HEK293 (cell line): ENCODE measurements around the gene CIROP.

Source experiments
- CTCF ChIP-seq: fragments of 450-650 bp; formaldehyde crosslinking; IDR thresholded peaks from 2 replicates; pipeline ENCODE4 v1.5.1; 2016; ENCODE audit warnings: missing biosample characterization, missing genetic modification characterization
- MEIS1 ChIP-seq: sonication (generic); formaldehyde crosslinking; IDR thresholded peaks from 2 replicates; pipeline ENCODE4 v1.8.1; 2022; ENCODE audit warnings: missing genetic modification reagents, mild to moderate bottlenecking, borderline replicate concordance

- TF ChIP-seq CTCF (tag by site-specific recombination) (no peak), MEIS1 (CRISPR knock-in tag) (no peak)
Measured at GRCh38 chr14:23110579-23111365, 6.0 kb upstream of the CIROP start.
